ENCODE data around the gene RNF125. TPM values are rescaled to one million over a fixed set of nuclear protein-coding genes. Genes with fewer than 3 reads are reported as not detected.

RNF125 gene
- polyA plus RNA-seq, 3 donors = 2.2 to 2.3 (median 2.2) TPM

- DNase-seq (ENCODE audit: extremely low read depth in 1 of 11, low read depth in 9 of 11, low spot score in 4 of 11) = no peak
Observed at GRCh38 chr18:32112826-32113225, 94.2 kb downstream of the RNF125 start.

GRCh38 chr18:32114293-32114942 is 95.8 kb downstream of the RNF125 start:
- no peak for DNase-seq (ENCODE audit: extremely low read depth in 1 of 11, low read depth in 9 of 11, low spot score in 4 of 11)

DNA sequence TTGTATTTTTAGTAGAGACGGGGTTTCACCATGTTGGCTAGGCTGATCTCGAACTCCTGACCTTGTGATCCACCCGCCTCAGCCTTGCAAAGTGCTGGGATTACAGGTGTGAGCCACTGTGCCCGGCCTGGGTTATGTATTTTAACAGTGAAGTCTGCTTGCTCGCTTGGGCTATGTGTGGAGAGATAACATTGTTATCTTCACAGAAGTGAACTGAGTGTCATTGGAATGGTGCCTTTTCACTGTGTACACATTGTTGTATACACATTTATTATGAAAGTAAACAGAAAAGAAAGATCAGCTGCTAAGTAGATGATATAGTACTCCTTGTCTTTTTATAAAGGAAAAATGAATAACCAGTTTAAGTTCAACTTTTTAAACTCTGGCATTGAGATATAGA is 103.4 kb downstream of the RNF125 start:
- DNase-seq (ENCODE audit: extremely low read depth in 1 of 11, low read depth in 9 of 11, low spot score in 4 of 11) = no peak

Other genes with a start within 250 kb of the RNF125 start
- 10 to 100 TPM; 54.8 to 74.0 (median 58.4) TPM for gene TRAPPC8, start 75.7 kb upstream of the RNF125 start, polyA plus RNA-seq (ENCODE audit: insufficient read length in 3 of 3)
- 10 to 100 TPM; 53.3 to 71.9 (median 60.4) TPM for gene RNF138, start 73.0 kb downstream of the RNF125 start, polyA plus RNA-seq (ENCODE audit: insufficient read length in 3 of 3)
- under 1 TPM in 2 of 3 donors, not detected in 1; 0.07 to 0.17 TPM for gene MEP1B, start 171.2 kb downstream of the RNF125 start, polyA plus RNA-seq (ENCODE audit: insufficient read length in 3 of 3)

Data from renal cortex interstitium (tissue), 11 donors.